BJ (cell line): ENCODE results near the gene PRKCZ. TPM values are rescaled to one million over a fixed set of nuclear protein-coding genes. Genes with fewer than 3 reads are reported as not detected.

Source experiments
- CTCF ChIA-PET: fragments of 350-600 bp; formaldehyde crosslinking; extraction: SDS; loops from one replicate; lab custom pipeline; 2021; ENCODE audit warnings: antibody characterized with exemption, inconsistent platforms; lab: Yijun Ruan, JAX
- POLR2A ChIA-PET: fragments of 300-600 bp; sonication (Branson Sonifier 250); formaldehyde crosslinking; extraction: SDS; loops from one replicate; lab custom pipeline; 2021; ENCODE audit warnings: antibody characterized with exemption; lab: Charles Lee
- DNase-seq: peaks from one replicate; pipeline ENCODE4 v3.0.0-alpha.2; 2011; ENCODE audit warnings: low read depth
- H3K27me3 ChIP-seq: 2 replicates; pipeline ENCODE4 v1.6.0; 2011; ENCODE audit warnings: low read length; ENCODE audit not compliant: control insufficient read depth, insufficient read depth
- H3K36me3 ChIP-seq: 2 replicates; pipeline ENCODE4 v1.5.1; 2011; ENCODE audit warnings: low read length; ENCODE audit not compliant: control insufficient read depth, insufficient read depth
- H3K4me3 ChIP-seq: 2 replicates; pipeline ENCODE4 v1.5.1; 2011; ENCODE audit warnings: low read depth, mild to moderate bottlenecking, control low read depth, low read length
- CTCF ChIP-seq: IDR thresholded peaks from 2 replicates; pipeline ENCODE4 v1.5.1; 2011; ENCODE audit warnings: low read depth, mild to moderate bottlenecking, control low read depth, inconsistent platforms, low read length, moderate library complexity; ENCODE audit not compliant: insufficient read depth
- polyA plus RNA-seq: library from polyadenylated mRNA; depleted of rRNA; stranded (reverse); fragments of >200 nt; gene quantifications from 2 replicates; pipeline ENCODE4 v1.2.3, GENCODE V29; 2011

The PRKCZ gene
- polyA plus RNA-seq, 1 experiment = 2.3 TPM

DNA sequence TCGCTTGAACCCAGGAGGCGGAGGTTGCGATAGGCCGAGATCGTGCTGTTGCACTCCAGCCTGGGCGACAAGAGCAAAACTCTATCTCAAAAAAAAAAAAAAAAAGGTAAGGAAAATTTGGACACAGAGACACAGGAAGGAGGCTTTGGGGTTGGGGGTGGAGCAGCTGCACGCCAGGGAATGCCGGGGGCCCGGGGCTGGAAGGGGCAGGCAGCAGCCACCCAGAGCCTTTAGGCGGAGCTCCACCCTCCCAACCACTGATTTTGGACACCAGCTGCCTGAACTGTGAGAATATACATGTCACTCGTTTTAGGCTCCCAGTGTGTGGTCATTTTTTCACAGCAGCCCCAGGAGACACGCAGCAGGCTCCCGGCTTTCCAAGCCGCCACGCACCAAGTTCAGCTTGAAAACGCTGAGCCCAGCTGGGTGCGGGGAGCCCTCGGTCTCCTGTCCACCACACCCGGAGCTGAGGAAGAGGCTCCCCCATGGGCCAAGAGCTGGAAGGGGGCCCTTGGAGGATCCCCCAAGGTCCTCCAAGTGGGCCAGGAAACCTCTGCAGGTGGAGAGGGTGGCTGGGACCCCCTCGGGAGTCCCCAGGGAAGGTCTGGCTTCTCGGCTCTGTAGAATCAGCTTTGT is 150.2 kb downstream of the PRKCZ start:
- H3K36me3 ChIP-seq = no peaks in the 10 kb centered on the region
- H3K27me3 ChIP-seq = no peaks in the 10 kb centered on the region
- no peak overlapping the region for H3K4me3 ChIP-seq
- no peak for DNase-seq
- POLR2A ChIA-PET = interaction anchor here (0.6 kb wide), 1 partner anchor 10 kb away, joined by 3 read pairs; no protein-coding TSS in a partner anchor
- TF ChIP-seq CTCF = no peak
- CTCF ChIA-PET = interaction anchor here (1.4 to 13.2 kb wide), 2 partner anchors 11 to 180 kb away, joined by 3 to 328 read pairs; no protein-coding TSS in a partner anchor

DNA sequence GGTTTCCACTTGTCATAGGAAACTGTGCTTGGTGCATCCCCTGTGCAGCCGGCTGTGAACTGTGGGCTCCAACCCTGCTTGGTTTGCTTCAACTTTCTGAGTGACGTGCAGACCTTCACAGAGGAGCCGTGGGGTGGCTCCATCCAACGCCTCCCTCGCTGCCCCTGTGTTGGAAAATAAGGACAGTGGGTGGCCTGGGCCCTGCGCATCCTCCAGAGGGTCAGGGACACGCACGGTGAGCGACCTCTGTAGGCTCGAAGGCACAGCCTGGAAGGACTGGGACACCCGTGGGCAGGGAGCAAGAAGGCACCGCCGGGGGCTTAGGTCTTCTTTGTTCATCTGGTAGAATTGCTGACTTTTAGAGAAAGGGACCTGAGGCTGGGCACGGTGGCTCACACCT is 150.9 kb downstream of the PRKCZ start:
- no peak for TF ChIP-seq CTCF
- DNase-seq = no peak
- Histone ChIP-seq H3K27me3 (no peaks in the 10 kb centered on the region), H3K4me3 (no peak overlapping the region), H3K36me3 (no peaks in the 10 kb centered on the region)
- ChIA-PET POLR2A (no interaction called here), CTCF (interaction anchor here (13.2 kb wide), 1 partner anchor 179 kb away, joined by 328 read pairs; no protein-coding TSS in a partner anchor)

DNA sequence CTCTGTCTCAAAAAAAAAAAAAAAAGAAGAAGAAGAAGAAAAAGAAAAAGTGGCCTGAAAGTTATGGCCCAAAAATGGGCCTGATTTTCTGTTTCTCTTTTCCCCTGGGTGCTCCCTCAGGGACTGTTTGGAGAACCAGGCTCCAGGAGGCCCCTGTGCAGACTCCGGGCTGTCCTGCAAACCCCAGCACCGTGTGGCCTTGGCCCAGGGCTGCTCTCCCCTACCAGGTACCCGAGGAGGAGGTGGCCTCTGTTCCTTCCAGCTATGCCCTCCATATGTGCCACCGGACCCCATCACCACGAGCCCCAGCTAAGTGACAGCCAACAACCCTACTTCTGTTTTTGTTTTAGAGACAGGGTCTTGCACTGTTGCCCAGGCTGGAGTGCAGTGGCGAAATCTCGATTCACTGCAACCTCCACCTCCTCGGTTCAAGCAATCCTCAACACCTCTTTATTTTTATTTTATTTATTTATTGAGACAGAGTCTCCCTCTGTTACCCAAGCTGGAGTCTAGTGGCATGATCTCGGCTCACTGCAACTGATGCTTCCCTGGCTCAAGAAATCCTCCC is 151.9 kb downstream of the PRKCZ start:
- POLR2A ChIA-PET = no interaction called here

DNA sequence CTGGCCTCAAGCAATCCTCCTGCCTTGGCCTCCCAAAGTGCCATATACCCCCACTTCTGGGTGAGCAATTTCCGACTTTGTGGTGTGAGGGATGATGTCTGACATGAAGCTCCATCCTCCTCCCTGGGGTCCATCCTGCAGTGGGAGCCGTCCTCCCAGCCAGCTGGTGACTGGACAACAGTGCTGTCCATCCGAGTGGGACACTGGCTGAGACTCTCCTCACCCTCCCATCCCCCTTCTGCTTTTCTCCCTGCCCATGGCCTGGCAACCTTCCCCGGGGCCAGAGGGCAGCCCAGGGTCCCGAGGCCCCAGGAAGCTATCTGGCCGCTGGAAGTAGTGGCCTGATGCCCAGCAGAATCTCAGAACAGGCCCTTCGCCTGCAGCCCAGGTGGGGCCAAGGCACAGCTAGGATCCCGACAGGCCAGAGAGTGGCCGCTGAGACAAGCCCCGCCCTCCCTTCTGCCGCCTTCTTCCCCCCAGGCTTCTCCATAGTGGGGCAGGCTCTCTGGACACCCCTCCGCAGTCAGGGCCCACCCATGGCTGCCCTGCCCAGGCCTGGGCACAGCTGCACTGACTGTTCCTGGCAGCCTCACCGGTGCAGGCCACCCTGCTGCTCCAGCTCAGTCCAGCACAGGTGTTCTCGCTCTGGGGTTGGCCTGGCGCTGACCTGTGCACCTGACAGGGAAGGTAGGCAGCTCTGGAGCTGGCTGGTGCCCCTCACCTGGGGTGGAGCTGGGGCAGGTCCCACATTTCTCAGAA is 152.8 kb downstream of the PRKCZ start:
- TF ChIP-seq CTCF = no peak
- ChIA-PET POLR2A (no interaction called here), CTCF (interaction anchor here (0.9 to 3.6 kb wide), 3 partner anchors 8 to 179 kb away, joined by 3 to 18 read pairs (median 11); partner anchors contain the start of gene FAAP20)
- Histone ChIP-seq H3K36me3 (peaks cover 1% of the 10 kb centered on the region; the same call in 1 of the 2 replicates), H3K27me3 (no peaks in the 10 kb centered on the region), H3K4me3 (no peak overlapping the region)
- DNase-seq = no peak

More for the DNA sequence above, 151.9 kb downstream of the PRKCZ start:
- CTCF ChIA-PET = interaction anchor here (1.0 to 3.6 kb wide), 2 partner anchors 169 to 180 kb away, joined by 5 to 18 read pairs; no protein-coding TSS in a partner anchor
- peaks cover 1% of the 10 kb centered on the region; the same call in 1 of the 2 replicates for H3K36me3 ChIP-seq
- TF ChIP-seq CTCF = no peak
- no peaks in the 10 kb centered on the region for H3K27me3 ChIP-seq
- H3K4me3 ChIP-seq = no peak overlapping the region
- no peak for DNase-seq
